ENCODE measurements around the gene LCE1D. TPM values are rescaled to one million over a fixed set of nuclear protein-coding genes. Genes with fewer than 3 reads are reported as not detected.

The LCE1D gene
- total and polyA plus RNA-seq, 2 experiments from 2014 or later: not detected

- H3K27me3 ChIP-seq (ENCODE audit: insufficient read depth): no peaks in the 10 kb centered on the region
- Mint-ChIP-seq H3K4me3 (no peak overlapping the region), H3K27ac (no peak overlapping the region), H3K27me3 (ENCODE audit: insufficient read depth, low read depth, poor library complexity) (no peaks in the 10 kb centered on the region), H3K4me1 (peaks cover 15% of the 10 kb centered on the region; the same call in 2 of the 3 replicates), H3K9me3 (no peaks in the 10 kb centered on the region), H3K36me3 (ENCODE audit: low read depth) (no peaks in the 10 kb centered on the region)
- H4K20me1 ChIP-seq (replicated peaks; ENCODE audit: insufficient read depth): no peaks in the 10 kb centered on the region; the same call in 1 of the 2 replicates
- H3K27ac ChIP-seq (ENCODE audit: low read depth): no peak overlapping the region
- no peaks in the 10 kb centered on the region for H3K79me2 ChIP-seq (replicated peaks; ENCODE audit: insufficient read depth)
- H3K4me2 ChIP-seq: no peak overlapping the region
- no peak for ATAC-seq
- H2AFZ ChIP-seq: no peak overlapping the region
- H3K4me3 ChIP-seq: no peak overlapping the region
- TF ChIP-seq, protein P1, sequence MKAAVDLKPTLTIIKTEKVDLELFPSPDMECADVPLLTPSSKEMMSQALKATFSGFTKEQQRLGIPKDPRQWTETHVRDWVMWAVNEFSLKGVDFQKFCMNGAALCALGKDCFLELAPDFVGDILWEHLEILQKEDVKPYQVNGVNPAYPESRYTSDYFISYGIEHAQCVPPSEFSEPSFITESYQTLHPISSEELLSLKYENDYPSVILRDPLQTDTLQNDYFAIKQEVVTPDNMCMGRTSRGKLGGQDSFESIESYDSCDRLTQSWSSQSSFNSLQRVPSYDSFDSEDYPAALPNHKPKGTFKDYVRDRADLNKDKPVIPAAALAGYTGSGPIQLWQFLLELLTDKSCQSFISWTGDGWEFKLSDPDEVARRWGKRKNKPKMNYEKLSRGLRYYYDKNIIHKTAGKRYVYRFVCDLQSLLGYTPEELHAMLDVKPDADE (IDR thresholded peaks at IDR 0.05): no peak
- TF ChIP-seq JUNB (IDR thresholded peaks at IDR 0.05; ENCODE audit: unreplicated experiment) (no peak), CTCF (conservative IDR thresholded peaks at IDR 0.05; ENCODE audit: low read depth in 2 of 2) (no peak), CREB1 (CRISPR knock-in tag; IDR thresholded peaks at IDR 0.05; ENCODE audit: low read depth) (no peak), EZH2 (IDR thresholded peaks at IDR 0.05; ENCODE audit: low read depth, unreplicated experiment) (no peak), ZNF114 (CRISPR knock-in tag; IDR thresholded peaks at IDR 0.05) (no peak), STAT1 (IDR thresholded peaks at IDR 0.05; ENCODE audit: unreplicated experiment) (no peak), NANOG (IDR thresholded peaks at IDR 0.05; ENCODE audit: borderline replicate concordance) (no peak)
- TF ChIP-seq, protein P2, sequence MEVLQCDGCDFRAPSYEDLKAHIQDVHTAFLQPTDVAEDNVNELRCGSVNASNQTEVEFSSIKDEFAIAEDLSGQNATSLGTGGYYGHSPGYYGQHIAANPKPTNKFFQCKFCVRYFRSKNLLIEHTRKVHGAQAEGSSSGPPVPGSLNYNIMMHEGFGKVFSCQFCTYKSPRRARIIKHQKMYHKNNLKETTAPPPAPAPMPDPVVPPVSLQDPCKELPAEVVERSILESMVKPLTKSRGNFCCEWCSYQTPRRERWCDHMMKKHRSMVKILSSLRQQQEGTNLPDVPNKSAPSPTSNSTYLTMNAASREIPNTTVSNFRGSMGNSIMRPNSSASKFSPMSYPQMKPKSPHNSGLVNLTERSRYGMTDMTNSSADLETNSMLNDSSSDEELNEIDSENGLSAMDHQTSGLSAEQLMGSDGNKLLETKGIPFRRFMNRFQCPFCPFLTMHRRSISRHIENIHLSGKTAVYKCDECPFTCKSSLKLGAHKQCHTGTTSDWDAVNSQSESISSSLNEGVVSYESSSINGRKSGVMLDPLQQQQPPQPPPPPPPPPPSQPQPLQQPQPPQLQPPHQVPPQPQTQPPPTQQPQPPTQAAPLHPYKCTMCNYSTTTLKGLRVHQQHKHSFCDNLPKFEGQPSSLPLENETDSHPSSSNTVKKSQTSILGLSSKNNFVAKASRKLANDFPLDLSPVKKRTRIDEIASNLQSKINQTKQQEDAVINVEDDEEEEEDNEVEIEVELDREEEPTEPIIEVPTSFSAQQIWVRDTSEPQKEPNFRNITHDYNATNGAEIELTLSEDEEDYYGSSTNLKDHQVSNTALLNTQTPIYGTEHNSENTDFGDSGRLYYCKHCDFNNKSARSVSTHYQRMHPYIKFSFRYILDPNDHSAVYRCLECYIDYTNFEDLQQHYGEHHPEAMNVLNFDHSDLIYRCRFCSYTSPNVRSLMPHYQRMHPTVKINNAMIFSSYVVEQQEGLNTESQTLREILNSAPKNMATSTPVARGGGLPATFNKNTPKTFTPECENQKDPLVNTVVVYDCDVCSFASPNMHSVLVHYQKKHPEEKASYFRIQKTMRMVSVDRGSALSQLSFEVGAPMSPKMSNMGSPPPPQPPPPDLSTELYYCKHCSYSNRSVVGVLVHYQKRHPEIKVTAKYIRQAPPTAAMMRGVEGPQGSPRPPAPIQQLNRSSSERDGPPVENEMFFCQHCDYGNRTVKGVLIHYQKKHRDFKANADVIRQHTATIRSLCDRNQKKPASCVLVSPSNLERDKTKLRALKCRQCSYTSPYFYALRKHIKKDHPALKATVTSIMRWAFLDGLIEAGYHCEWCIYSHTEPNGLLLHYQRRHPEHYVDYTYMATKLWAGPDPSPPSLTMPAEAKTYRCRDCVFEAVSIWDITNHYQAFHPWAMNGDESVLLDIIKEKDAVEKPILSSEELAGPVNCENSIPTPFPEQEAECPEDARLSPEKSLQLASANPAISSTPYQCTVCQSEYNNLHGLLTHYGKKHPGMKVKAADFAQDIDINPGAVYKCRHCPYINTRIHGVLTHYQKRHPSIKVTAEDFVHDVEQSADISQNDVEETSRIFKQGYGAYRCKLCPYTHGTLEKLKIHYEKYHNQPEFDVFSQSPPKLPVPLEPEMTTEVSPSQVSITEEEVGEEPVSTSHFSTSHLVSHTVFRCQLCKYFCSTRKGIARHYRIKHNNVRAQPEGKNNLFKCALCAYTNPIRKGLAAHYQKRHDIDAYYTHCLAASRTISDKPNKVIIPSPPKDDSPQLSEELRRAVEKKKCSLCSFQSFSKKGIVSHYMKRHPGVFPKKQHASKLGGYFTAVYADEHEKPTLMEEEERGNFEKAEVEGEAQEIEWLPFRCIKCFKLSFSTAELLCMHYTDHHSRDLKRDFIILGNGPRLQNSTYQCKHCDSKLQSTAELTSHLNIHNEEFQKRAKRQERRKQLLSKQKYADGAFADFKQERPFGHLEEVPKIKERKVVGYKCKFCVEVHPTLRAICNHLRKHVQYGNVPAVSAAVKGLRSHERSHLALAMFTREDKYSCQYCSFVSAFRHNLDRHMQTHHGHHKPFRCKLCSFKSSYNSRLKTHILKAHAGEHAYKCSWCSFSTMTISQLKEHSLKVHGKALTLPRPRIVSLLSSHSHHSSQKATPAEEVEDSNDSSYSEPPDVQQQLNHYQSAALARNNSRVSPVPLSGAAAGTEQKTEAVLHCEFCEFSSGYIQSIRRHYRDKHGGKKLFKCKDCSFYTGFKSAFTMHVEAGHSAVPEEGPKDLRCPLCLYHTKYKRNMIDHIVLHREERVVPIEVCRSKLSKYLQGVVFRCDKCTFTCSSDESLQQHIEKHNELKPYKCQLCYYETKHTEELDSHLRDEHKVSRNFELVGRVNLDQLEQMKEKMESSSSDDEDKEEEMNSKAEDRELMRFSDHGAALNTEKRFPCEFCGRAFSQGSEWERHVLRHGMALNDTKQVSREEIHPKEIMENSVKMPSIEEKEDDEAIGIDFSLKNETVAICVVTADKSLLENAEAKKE (CRISPR knock-in tag; IDR thresholded peaks at IDR 0.05): no peak
- H3K9me2 ChIP-seq (ENCODE audit: insufficient read depth): 0 out of 2 replicates have a peak, but pooled peaks cover 5% of the 10 kb centered on the region
- no peaks in the 10 kb centered on the region; the same call in 1 of the 2 replicates for H3K4me1 ChIP-seq (ENCODE audit: insufficient read depth)
- H3K36me3 ChIP-seq (ENCODE audit: insufficient read depth): no peaks in the 10 kb centered on the region
- DNase-seq (ENCODE audit: low spot score): no peak
- no peaks in the 10 kb centered on the region for H3F3A ChIP-seq (replicated peaks; ENCODE audit: low read depth)
Observed at GRCh38 chr1:152753586-152753985, 42.9 kb upstream of the LCE1D start.

Data from GM23338 (cell line).